Measurements from ENCODE around the gene TSC1. TPM values are rescaled to one million over a fixed set of nuclear protein-coding genes. Genes with fewer than 3 reads are reported as not detected.

The TSC1 gene
- total RNA-seq, 1 donor from 2014 or later, result 41.0 TPM

Other genes starting within 250 kb of the TSC1 start
- 0.17 TPM in 1 of 2 replicates, not detected in the other for gene AK8, start 66.3 kb downstream of the TSC1 start, total RNA-seq
- gene SPACA9, start 65.7 kb downstream of the TSC1 start, total RNA-seq, result 1.1 and 1.5 TPM in 2 replicates
- gene GFI1B, start 34.1 kb upstream of the TSC1 start, total RNA-seq, result not detected in 2 replicates
- gene GTF3C5, start 86.4 kb upstream of the TSC1 start, total RNA-seq, result 70.8 and 72.5 TPM in 2 replicates
- 1.5 and 1.8 TPM in 2 replicates for gene CEL, start 117.4 kb upstream of the TSC1 start, total RNA-seq
- 128 and 143 TPM in 2 replicates for gene RALGDS, start 176.6 kb upstream of the TSC1 start, total RNA-seq
- 14.3 and 15.4 TPM in 2 replicates for gene GBGT1, start 219.3 kb upstream of the TSC1 start, total RNA-seq